ENCODE data around the gene GUCY2F. TPM values are rescaled to one million over a fixed set of nuclear protein-coding genes. Genes with fewer than 3 reads are reported as not detected.

The GUCY2F gene
- total RNA-seq (ENCODE audit: unreplicated experiment), result not detected
- long read RNA-seq, result 0 reads

GRCh38 chrX:109481986-109482385 is at the start of gene GUCY2F:
TSS of gene GUCY2F (minus strand) at chrX:109482086. CDS start at chrX:109475936, 6,150 bp downstream.
- no peak for DNase-seq
- no peak within 1 kb of the TSS for H3K27ac Mint-ChIP-seq (ENCODE audit: unreplicated experiment)
- no peaks in the 10 kb centered on the region for H3K4me1 Mint-ChIP-seq (ENCODE audit: low read depth, unreplicated experiment)
- no peaks in the 10 kb centered on the region for H3K9me3 Mint-ChIP-seq (ENCODE audit: unreplicated experiment)
- no peaks in the 10 kb centered on the region for H3K36me3 Mint-ChIP-seq (ENCODE audit: unreplicated experiment)
- no peaks in the 10 kb centered on the region for H3K27me3 Mint-ChIP-seq (ENCODE audit: unreplicated experiment)
- no peak for TF ChIP-seq CTCF (IDR thresholded peaks at IDR 0.05; ENCODE audit: partially characterized antibody, unreplicated experiment)
- no peak within 1 kb of the TSS for H3K4me3 Mint-ChIP-seq (ENCODE audit: unreplicated experiment)

DNA sequence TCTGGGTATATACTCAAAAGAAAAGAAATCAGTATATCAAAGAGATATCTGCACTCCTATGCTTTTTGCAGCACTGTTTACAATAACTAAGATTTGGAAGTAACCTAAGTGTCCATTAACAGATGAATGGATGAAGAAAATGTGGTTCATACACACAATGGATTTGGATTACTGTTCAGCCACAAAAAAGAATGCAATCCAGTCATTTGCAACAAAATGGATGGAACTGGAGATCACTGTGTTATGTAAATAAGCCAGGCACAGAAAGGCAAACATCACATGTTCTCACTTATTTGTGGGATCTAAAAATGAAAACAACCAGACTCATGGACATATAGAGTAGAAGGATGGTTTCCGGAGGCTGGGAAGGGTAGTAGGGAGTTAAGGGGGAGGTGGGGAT is 37.1 kb upstream of the GUCY2F start:
- Mint-ChIP-seq H3K4me3 (ENCODE audit: unreplicated experiment) (no peak overlapping the region), H3K36me3 (ENCODE audit: unreplicated experiment) (no peaks in the 10 kb centered on the region), H3K27me3 (ENCODE audit: unreplicated experiment) (no peaks in the 10 kb centered on the region), H3K27ac (ENCODE audit: unreplicated experiment) (no peak overlapping the region), H3K9me3 (ENCODE audit: unreplicated experiment) (no peaks in the 10 kb centered on the region), H3K4me1 (ENCODE audit: low read depth, unreplicated experiment) (no peaks in the 10 kb centered on the region)
- DNase-seq, result no peak
- TF ChIP-seq CTCF (IDR thresholded peaks at IDR 0.05; ENCODE audit: partially characterized antibody, unreplicated experiment), result no peak

GRCh38 chrX:109511113-109511512 is 29.2 kb upstream of the GUCY2F start:
- no peaks in the 10 kb centered on the region for H3K4me1 Mint-ChIP-seq (ENCODE audit: low read depth, unreplicated experiment)
- no peaks in the 10 kb centered on the region for H3K9me3 Mint-ChIP-seq (ENCODE audit: unreplicated experiment)
- H3K27ac Mint-ChIP-seq (ENCODE audit: unreplicated experiment), result no peak overlapping the region
- H3K27me3 Mint-ChIP-seq (ENCODE audit: unreplicated experiment), result no peaks in the 10 kb centered on the region
- H3K4me3 Mint-ChIP-seq (ENCODE audit: unreplicated experiment), result no peak overlapping the region
- no peak for DNase-seq
- H3K36me3 Mint-ChIP-seq (ENCODE audit: unreplicated experiment), result no peaks in the 10 kb centered on the region
- no peak for TF ChIP-seq CTCF (IDR thresholded peaks at IDR 0.05; ENCODE audit: partially characterized antibody, unreplicated experiment)

GRCh38 chrX:109508915-109509314 is 27.0 kb upstream of the GUCY2F start:
- no peaks in the 10 kb centered on the region for H3K36me3 Mint-ChIP-seq (ENCODE audit: unreplicated experiment)
- no peak overlapping the region for H3K4me3 Mint-ChIP-seq (ENCODE audit: unreplicated experiment)
- H3K4me1 Mint-ChIP-seq (ENCODE audit: low read depth, unreplicated experiment), result no peaks in the 10 kb centered on the region
- H3K27ac Mint-ChIP-seq (ENCODE audit: unreplicated experiment), result no peak overlapping the region
- H3K9me3 Mint-ChIP-seq (ENCODE audit: unreplicated experiment), result no peaks in the 10 kb centered on the region
- no peaks in the 10 kb centered on the region for H3K27me3 Mint-ChIP-seq (ENCODE audit: unreplicated experiment)
- DNase-seq, result no peak
- TF ChIP-seq CTCF (IDR thresholded peaks at IDR 0.05; ENCODE audit: partially characterized antibody, unreplicated experiment), result no peak

DNA sequence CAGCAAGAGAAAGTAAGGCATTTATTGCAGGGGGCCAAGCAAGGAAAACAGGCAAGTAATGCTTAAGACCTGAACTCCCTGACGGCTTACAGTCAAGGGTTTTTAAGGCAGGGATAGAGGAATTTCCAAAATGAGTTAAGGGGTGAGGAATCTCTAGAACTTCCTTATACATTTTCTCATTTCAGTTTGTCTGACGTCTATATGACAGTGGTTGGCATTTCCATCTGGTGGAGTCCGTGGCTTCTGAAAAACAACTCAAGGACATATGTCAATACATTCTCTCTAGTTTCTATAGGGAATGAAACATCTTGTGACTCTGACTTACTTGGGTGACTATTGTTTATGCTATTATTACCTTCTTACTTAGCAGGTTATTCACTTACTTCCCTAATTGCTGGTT is 19.3 kb upstream of the GUCY2F start:
- H3K27me3 Mint-ChIP-seq (ENCODE audit: unreplicated experiment), result no peaks in the 10 kb centered on the region
- H3K4me3 Mint-ChIP-seq (ENCODE audit: unreplicated experiment), result no peak overlapping the region
- H3K27ac Mint-ChIP-seq (ENCODE audit: unreplicated experiment), result no peak overlapping the region
- no peaks in the 10 kb centered on the region for H3K4me1 Mint-ChIP-seq (ENCODE audit: low read depth, unreplicated experiment)
- H3K36me3 Mint-ChIP-seq (ENCODE audit: unreplicated experiment), result no peaks in the 10 kb centered on the region
- no peak for DNase-seq
- no peak for TF ChIP-seq CTCF (IDR thresholded peaks at IDR 0.05; ENCODE audit: partially characterized antibody, unreplicated experiment)
- peaks cover 2% of the 10 kb centered on the region for H3K9me3 Mint-ChIP-seq (ENCODE audit: unreplicated experiment)
